ENCODE results near the gene EFHD1. TPM values are rescaled to one million over a fixed set of nuclear protein-coding genes. Genes with fewer than 3 reads are reported as not detected.

EFHD1 gene
- total and polyA plus RNA-seq, 2 of the 13 experiments (the other 11 are each of a cell fraction or from before 2014, with no cell fraction given) = 0.09 TPM; not detected in 1

- TF ChIP-seq, protein P1, sequence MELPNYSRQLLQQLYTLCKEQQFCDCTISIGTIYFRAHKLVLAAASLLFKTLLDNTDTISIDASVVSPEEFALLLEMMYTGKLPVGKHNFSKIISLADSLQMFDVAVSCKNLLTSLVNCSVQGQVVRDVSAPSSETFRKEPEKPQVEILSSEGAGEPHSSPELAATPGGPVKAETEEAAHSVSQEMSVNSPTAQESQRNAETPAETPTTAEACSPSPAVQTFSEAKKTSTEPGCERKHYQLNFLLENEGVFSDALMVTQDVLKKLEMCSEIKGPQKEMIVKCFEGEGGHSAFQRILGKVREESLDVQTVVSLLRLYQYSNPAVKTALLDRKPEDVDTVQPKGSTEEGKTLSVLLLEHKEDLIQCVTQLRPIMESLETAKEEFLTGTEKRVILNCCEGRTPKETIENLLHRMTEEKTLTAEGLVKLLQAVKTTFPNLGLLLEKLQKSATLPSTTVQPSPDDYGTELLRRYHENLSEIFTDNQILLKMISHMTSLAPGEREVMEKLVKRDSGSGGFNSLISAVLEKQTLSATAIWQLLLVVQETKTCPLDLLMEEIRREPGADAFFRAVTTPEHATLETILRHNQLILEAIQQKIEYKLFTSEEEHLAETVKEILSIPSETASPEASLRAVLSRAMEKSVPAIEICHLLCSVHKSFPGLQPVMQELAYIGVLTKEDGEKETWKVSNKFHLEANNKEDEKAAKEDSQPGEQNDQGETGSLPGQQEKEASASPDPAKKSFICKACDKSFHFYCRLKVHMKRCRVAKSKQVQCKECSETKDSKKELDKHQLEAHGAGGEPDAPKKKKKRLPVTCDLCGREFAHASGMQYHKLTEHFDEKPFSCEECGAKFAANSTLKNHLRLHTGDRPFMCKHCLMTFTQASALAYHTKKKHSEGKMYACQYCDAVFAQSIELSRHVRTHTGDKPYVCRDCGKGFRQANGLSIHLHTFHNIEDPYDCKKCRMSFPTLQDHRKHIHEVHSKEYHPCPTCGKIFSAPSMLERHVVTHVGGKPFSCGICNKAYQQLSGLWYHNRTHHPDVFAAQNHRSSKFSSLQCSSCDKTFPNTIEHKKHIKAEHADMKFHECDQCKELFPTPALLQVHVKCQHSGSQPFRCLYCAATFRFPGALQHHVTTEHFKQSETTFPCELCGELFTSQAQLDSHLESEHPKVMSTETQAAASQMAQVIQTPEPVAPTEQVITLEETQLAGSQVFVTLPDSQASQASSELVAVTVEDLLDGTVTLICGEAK (IDR thresholded peaks at IDR 0.05) = no peak
- TF ChIP-seq, protein P1 (CRISPR knock-in tag; IDR thresholded peaks at IDR 0.05) = peak; percentile 79; the same call in 1 of the 2 replicates
- no peak for TF ChIP-seq ZNF619 (CRISPR knock-in tag; IDR thresholded peaks at IDR 0.05)
- peak; percentile 98; the same call in 1 of the 2 replicates for TF ChIP-seq CAMTA2 (CRISPR knock-in tag; IDR thresholded peaks at IDR 0.05; ENCODE audit: borderline replicate concordance)
- TF ChIP-seq ZNF335 (CRISPR knock-in tag; IDR thresholded peaks at IDR 0.05) = 0 out of 2 replicates have a peak, but pooled peaks have one; percentile 9
- no peak for TF ChIP-seq ZNF615 (CRISPR knock-in tag; IDR thresholded peaks at IDR 0.05; ENCODE audit: borderline replicate concordance)
- TF ChIP-seq, protein P2, sequence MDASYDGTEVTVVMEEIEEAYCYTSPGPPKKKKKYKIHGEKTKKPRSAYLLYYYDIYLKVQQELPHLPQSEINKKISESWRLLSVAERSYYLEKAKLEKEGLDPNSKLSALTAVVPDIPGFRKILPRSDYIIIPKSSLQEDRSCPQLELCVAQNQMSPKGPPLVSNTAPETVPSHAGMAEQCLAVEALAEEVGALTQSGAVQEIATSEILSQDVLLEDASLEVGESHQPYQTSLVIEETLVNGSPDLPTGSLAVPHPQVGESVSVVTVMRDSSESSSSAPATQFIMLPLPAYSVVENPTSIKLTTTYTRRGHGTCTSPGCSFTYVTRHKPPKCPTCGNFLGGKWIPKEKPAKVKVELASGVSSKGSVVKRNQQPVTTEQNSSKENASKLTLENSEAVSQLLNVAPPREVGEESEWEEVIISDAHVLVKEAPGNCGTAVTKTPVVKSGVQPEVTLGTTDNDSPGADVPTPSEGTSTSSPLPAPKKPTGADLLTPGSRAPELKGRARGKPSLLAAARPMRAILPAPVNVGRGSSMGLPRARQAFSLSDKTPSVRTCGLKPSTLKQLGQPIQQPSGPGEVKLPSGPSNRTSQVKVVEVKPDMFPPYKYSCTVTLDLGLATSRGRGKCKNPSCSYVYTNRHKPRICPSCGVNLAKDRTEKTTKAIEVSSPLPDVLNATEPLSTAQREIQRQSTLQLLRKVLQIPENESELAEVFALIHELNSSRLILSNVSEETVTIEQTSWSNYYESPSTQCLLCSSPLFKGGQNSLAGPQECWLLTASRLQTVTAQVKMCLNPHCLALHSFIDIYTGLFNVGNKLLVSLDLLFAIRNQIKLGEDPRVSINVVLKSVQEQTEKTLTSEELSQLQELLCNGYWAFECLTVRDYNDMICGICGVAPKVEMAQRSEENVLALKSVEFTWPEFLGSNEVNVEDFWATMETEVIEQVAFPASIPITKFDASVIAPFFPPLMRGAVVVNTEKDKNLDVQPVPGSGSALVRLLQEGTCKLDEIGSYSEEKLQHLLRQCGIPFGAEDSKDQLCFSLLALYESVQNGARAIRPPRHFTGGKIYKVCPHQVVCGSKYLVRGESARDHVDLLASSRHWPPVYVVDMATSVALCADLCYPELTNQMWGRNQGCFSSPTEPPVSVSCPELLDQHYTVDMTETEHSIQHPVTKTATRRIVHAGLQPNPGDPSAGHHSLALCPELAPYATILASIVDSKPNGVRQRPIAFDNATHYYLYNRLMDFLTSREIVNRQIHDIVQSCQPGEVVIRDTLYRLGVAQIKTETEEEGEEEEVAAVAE (CRISPR knock-in tag; IDR thresholded peaks at IDR 0.05; ENCODE audit: borderline replicate concordance) = peak; percentile 20
- no peak for TF ChIP-seq FOXA1 (IDR thresholded peaks at IDR 0.05)
- no peak for TF ChIP-seq FOXA1 (CRISPR knock-in tag; IDR thresholded peaks at IDR 0.05)
- TF ChIP-seq, protein P3, sequence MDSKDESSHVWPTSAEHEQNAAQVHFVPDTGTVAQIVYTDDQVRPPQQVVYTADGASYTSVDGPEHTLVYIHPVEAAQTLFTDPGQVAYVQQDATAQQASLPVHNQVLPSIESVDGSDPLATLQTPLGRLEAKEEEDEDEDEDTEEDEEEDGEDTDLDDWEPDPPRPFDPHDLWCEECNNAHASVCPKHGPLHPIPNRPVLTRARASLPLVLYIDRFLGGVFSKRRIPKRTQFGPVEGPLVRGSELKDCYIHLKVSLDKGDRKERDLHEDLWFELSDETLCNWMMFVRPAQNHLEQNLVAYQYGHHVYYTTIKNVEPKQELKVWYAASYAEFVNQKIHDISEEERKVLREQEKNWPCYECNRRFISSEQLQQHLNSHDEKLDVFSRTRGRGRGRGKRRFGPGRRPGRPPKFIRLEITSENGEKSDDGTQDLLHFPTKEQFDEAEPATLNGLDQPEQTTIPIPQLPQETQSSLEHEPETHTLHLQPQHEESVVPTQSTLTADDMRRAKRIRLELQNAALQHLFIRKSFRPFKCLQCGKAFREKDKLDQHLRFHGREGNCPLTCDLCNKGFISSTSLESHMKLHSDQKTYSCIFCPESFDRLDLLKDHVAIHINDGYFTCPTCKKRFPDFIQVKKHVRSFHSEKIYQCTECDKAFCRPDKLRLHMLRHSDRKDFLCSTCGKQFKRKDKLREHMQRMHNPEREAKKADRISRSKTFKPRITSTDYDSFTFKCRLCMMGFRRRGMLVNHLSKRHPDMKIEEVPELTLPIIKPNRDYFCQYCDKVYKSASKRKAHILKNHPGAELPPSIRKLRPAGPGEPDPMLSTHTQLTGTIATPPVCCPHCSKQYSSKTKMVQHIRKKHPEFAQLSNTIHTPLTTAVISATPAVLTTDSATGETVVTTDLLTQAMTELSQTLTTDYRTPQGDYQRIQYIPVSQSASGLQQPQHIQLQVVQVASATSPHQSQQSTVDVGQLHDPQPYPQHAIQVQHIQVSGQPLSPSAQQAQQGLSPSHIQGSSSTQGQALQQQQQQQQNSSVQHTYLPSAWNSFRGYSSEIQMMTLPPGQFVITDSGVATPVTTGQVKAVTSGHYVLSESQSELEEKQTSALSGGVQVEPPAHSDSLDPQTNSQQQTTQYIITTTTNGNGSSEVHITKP (CRISPR knock-in tag; IDR thresholded peaks at IDR 0.05; ENCODE audit: low read depth) = no peak
- peak; percentile 71 for TF ChIP-seq ZNF225 (CRISPR knock-in tag; IDR thresholded peaks at IDR 0.05)
- peak; percentile 97 for TF ChIP-seq ZNF607 (CRISPR knock-in tag; IDR thresholded peaks at IDR 0.05; ENCODE audit: borderline replicate concordance)
Measured at GRCh38 chr2:232697059-232697806, 63.8 kb downstream of the EFHD1 start, which contains the start of gene GIGYF2 (continued).

Measured in HepG2 (cell line).